GM18951 (cell line): ENCODE measurements around the gene TBC1D3B.
"Not testable (repeated sequence)": the region's sequence is repeated elsewhere in the genome, so short reads cannot be mapped to it uniquely, and the experiment has no call there.

Source experiments
- POLR2A ChIP-seq: IDR thresholded peaks from 4 replicates; pipeline ENCODE4 v1.6.1; 2011; ENCODE audit warnings: mild to moderate bottlenecking; ENCODE audit not compliant: insufficient read length, insufficient read depth; ENCODE audit errors: extremely low read depth
- in situ Hi-C: fragments of 300-500 bp; cut with MboI; formaldehyde crosslinking; loops from one replicate; pipeline ENCODE4 v1.12.0; 2022; ENCODE audit warnings: low sequenced_read_pairs, mixed read lengths, inconsistent platforms; ENCODE audit not compliant: unreplicated experiment

TBC1D3B gene

GRCh38 chr17:36193216-36193775, 16.9 kb upstream of the TBC1D3B start:
- no peak for TF ChIP-seq POLR2A
- in situ Hi-C loops, result no loop called here

DNA sequence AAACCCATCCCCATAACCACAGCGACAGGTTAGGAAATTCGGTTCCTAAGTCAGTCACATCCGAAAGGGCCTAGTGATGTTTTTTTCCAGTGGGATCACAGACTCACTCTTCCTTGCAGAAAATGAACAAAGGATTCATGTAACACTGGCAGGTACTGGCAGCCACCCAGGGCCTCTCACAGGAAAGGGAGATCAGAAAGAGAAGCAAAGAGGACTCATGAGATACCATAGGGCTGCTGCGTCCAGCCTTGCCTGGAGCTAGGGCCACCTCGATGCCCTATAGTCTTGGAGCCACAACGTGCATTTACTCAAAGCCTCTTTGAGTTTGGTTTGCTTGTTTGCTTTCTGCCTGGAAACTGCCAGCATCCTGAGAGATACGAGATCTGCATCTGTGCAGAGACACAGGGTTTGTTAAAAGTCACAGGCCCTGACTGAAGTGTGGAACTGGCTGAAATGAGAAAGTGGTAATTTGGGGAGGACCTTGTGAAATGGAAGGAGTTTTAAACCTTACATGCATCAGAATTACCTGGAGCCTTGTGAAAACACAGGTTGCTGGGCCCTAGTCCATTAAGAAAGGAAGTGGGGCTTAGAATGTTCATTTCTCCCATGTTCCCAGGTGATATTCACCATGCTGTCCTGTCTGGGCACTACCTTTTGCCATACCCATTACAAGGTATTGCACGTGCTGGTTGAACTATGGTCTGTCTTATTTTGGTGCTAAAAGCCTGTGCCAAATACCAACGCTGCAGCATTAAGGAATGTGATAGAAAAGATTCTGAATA, 14.3 kb upstream of the TBC1D3B start:
- in situ Hi-C loops, result not testable (repeated sequence)

- in situ Hi-C loops, result not testable (repeated sequence)
These were observed 13.6 kb upstream of the TBC1D3B start for GRCh38 chr17:36189993-36190392.

DNA sequence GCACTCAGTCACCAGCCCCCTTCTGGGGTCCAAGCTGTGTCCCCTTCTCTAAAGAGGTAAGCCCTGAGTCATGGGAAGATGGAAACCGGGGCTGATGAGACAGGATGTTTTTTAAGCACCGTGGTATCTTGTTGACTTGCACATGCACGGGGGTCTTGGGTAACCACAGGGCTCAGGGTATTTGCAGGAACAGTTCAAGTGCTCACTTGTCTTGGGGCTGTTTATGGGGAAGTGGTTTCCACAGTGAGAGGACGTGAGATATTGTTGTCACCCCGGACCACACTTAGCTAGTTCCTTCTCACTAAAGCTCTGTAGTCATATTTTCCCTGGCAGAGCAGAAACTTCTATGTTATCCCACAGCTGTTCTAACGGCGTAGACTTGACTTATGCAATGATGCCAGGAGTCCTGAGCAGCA, 12.5 kb upstream of the TBC1D3B start:
- in situ Hi-C loops, result no loop called here
- TF ChIP-seq POLR2A, result no peak

DNA sequence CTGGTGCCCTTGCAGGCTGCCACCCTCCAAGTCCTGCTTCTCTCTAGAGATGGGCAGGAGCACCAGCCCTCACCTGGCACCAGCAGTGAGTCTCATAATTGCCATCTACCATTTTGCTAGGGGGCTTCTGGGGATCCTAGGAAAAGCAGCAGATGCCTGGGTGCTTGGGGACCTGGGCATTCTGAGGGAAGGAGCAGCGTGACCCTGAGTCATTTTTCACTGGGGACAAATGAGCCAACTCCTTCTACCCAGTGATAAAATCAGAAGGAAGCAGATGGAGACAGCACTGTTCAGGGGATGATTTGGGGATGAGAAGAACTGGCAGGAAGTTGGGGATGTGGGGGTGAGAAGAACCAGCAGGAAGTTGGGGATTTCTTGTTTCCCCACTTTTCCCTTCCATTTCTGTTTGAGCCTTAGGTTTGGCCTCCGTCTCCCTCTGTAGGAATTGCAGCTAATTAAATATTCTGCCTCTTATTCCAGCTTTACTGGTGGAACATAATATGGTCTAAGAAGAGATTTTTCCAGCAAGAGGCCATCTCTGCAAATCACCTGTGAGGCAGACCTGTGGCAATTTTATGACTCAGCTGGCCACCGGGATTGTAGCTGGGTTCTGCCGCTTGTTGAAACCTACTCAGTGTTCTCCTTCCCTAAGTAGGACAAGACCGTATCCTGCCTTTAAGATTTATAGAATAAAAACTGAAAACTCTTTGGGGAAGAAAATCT, 11.7 kb upstream of the TBC1D3B start:
- in situ Hi-C loops, result not testable (repeated sequence)

- in situ Hi-C loops, result not testable (repeated sequence)
These were observed 10.7 kb upstream of the TBC1D3B start for GRCh38 chr17:36186810-36187763.

DNA sequence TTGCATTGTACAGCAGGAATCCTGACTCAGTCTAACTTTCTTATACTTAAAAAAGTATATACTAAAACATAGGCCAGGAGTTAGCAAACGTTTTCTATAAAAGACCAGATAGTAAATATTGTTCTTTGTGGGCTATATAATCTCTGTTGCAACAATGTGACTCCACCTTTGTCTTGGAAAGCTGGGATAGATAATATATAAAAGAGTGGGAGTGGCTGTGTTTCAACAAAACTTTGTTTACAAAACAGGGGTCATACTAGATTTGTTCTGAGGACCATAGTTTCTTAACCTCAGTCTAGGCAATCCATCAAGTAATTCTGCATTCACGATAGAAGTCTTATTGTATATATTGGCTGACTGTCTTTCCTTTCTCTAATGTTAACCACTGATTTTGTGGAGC, 9.0 kb upstream of the TBC1D3B start:
- TF ChIP-seq POLR2A, result no peak
- in situ Hi-C loops, result no loop called here

GRCh38 chr17:36184023-36184765, 7.8 kb upstream of the TBC1D3B start:
- in situ Hi-C loops, result no loop called here
- no peak for TF ChIP-seq POLR2A

DNA sequence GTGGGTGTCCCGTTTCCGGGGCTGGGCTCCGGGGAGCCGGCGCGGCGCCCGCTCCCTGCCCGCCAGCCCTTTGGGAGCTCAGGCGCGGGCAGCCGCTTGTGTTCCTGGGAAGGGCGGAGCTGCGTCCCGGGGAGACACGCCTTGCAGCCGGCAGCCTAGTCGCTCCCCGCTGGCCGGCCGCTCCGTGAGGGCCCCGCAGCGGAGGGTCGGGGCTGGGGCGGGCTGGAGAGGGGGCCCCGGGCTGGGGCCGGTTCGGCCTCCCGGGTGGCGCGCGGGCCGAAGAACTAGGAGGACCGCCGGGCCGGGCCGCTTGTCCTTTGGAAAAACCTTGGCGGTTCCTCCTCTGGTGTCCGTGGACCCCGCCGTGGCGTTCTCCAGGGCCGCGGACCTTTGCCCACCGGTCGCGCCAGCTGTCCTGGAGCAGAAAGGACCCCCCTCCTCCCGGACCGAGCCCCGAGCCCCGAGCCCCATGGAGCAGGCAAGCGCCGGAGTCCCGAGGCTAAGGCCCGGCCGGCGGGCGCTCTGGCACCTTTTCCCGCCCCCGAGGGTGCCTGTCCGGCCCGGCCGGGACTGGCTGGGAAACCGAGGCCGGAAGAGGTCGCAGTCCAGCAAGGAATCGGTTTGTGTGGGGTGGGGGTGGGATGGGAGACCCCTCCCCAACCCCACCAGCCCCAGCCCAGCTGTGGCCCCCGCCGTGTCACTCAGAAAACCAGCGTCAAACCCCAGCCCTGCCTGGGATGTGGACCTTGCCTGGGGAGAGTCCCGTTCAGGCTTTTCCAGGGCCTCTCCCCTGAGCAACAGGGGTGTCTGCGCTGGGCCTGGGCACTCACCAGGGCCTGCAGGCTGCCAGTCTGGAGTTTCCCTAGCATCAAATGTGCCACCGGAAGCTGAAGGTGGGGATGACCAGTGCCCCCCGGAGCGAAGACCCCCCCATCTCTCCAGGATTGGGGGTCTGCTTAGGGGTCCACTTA, 6.8 kb upstream of the TBC1D3B start:
- in situ Hi-C loops, result no loop called here
- peak; percentile 33 for TF ChIP-seq POLR2A

GRCh38 chr17:36182176-36183000, 6.0 kb upstream of the TBC1D3B start:
- in situ Hi-C loops, result no loop called here
- TF ChIP-seq POLR2A, result no peak

- in situ Hi-C loops, result not testable (repeated sequence)
These were observed 5.2 kb upstream of the TBC1D3B start for GRCh38 chr17:36181446-36182175.

- in situ Hi-C loops, result not testable (repeated sequence)
These were observed 7.6 kb downstream of the TBC1D3B start for GRCh38 chr17:36168836-36169235.
